Endothelial cell of umbilical vein (primary cell): Measurements from ENCODE around the gene GNAT1. TPM values are rescaled to one million over a fixed set of nuclear protein-coding genes. Genes with fewer than 3 reads are reported as not detected.
A peak's percentile ranks its signal among the peaks of the same experiment; 100 is the strongest.

Experiments
- BruUV-seq: library from RNA; stranded (reverse); fragments of 400-500 nt; replicated peaks from 2 replicates; lab custom pipeline; 2021; lab: Mats Ljungman, UMichigan
- CTCF ChIA-PET: fragments of 300-600, 350-600 bp; sonication (Branson Sonifier 250); formaldehyde crosslinking; loops from one replicate; lab custom pipeline; 2021; ENCODE audit warnings: antibody characterized with exemption, inconsistent platforms; lab: Charles Lee
- POLR2A ChIA-PET: fragments of 300-600, 350-600 bp; sonication (Branson Sonifier 250); formaldehyde crosslinking; loops from one replicate; lab custom pipeline; 2021; ENCODE audit warnings: antibody characterized with exemption, inconsistent platforms; lab: Charles Lee
- DNase-seq: peaks from one replicate; pipeline ENCODE4 v3.0.0-alpha.2; 2011; ENCODE audit warnings: low read depth, low spot score
- FAIRE-seq: peaks from 2 replicates; lab custom pipeline; 2011; peaks lifted over from hg19 to GRCh38; lab: Jason Lieb, UNC
- H2AFZ ChIP-seq: 2 replicates; pipeline ENCODE4 v1.6.0; 2012; ENCODE audit warnings: low read depth, low read length, control low read depth, inconsistent platforms
- H3K27ac ChIP-seq: 2 replicates; pipeline ENCODE4 v1.5.1; 2011; ENCODE audit warnings: low read depth, mild to moderate bottlenecking, control low read depth, low read length, moderate library complexity; ENCODE audit not compliant: insufficient read depth
- H3K27me3 ChIP-seq, 2 experiments: 2 replicates each; pipeline versions ENCODE4 v1.6.0 to v1.6.1; 2011; ENCODE audit warnings: low read length in 2 of 2, mixed read lengths in 1 of 2; ENCODE audit not compliant: control insufficient read depth in 2 of 2, insufficient read depth in 2 of 2
- H3K36me3 ChIP-seq, 2 experiments: 2 replicates in 1 of 2; 3 replicates in 1 of 2; pipeline ENCODE4 v1.5.1; 2011; ENCODE audit warnings: low read length in 2 of 2, mild to moderate bottlenecking in 1 of 2, moderate library complexity in 1 of 2; ENCODE audit not compliant: control insufficient read depth in 2 of 2, insufficient read depth in 2 of 2; ENCODE audit errors: extremely low read depth in 1 of 2
- H3K4me1 ChIP-seq: 3 replicates; pipeline ENCODE4 v1.5.1; 2011; ENCODE audit warnings: mild to moderate bottlenecking, low read length; ENCODE audit not compliant: control insufficient read depth, insufficient read depth; ENCODE audit errors: extremely low read depth
- H3K4me2 ChIP-seq: 2 replicates; pipeline ENCODE4 v1.6.1; 2011; ENCODE audit warnings: low read length, control low read depth, mixed read lengths; ENCODE audit not compliant: insufficient read depth
- H3K4me3 ChIP-seq, 3 experiments: fragments of 200-600 bp in 1 of 3; sonication (generic), shearing (Covaris generic) in 1 of 3; replicated peaks in 1 of 3; 2 replicates each; pipeline ENCODE4 v1.5.1; 2011 to 2016; ENCODE audit warnings: control low read depth in 3 of 3, low read length in 3 of 3, mild to moderate bottlenecking in 2 of 3, inconsistent platforms in 1 of 3, low read depth in 1 of 3, moderate library complexity in 1 of 3; ENCODE audit not compliant: insufficient read depth in 1 of 3
- H3K79me2 ChIP-seq: 2 replicates; pipeline ENCODE4 v1.6.0; 2012; ENCODE audit warnings: low read length, inconsistent platforms; ENCODE audit not compliant: control insufficient read depth, insufficient read depth
- H3K9ac ChIP-seq: replicated peaks from 2 replicates; pipeline ENCODE3; 2011; ENCODE audit warnings: low read length, control low read depth; ENCODE audit not compliant: insufficient read depth; ENCODE audit errors: extremely low read depth
- H3K9me1 ChIP-seq: replicated peaks from 3 replicates; pipeline ENCODE4 v1.6.0; 2011; ENCODE audit warnings: mild to moderate bottlenecking, low read length; ENCODE audit not compliant: control insufficient read depth, insufficient read depth; ENCODE audit errors: extremely low read depth
- H3K9me3 ChIP-seq: replicated peaks from 2 replicates; pipeline ENCODE4 v1.5.1; 2012; ENCODE audit warnings: low read length, inconsistent platforms; ENCODE audit not compliant: control insufficient read depth, insufficient read depth
- H4K20me1 ChIP-seq: replicated peaks from 2 replicates; pipeline ENCODE3; 2011; ENCODE audit warnings: mild to moderate bottlenecking, low read length; ENCODE audit not compliant: control insufficient read depth, insufficient read depth; ENCODE audit errors: extremely low read depth
- EZH2 ChIP-seq: IDR thresholded peaks from 2 replicates; pipeline ENCODE4 v1.6.1; 2012; ENCODE audit warnings: borderline replicate concordance, low read depth, mild to moderate bottlenecking, moderate library complexity, low read length, inconsistent platforms; ENCODE audit not compliant: severe bottlenecking
- FOS ChIP-seq: IDR thresholded peaks from 2 replicates; pipeline ENCODE4 v1.6.1; 2011; ENCODE audit warnings: mild to moderate bottlenecking, low read length, moderate library complexity, borderline replicate concordance; ENCODE audit not compliant: insufficient read depth
- GATA2 ChIP-seq: IDR thresholded peaks from 2 replicates; pipeline ENCODE4 v1.7.0; 2011; ENCODE audit warnings: low read depth, mild to moderate bottlenecking, moderate library complexity, mixed read lengths, low read length; ENCODE audit not compliant: insufficient read length, insufficient read depth
- JUN ChIP-seq: IDR thresholded peaks from 2 replicates; pipeline ENCODE4 v1.6.1; 2011; ENCODE audit warnings: borderline replicate concordance, low read depth; ENCODE audit not compliant: insufficient read length, insufficient read depth
- MYC ChIP-seq: IDR thresholded peaks from one replicate; pipeline ENCODE4 v1.6.1; 2011; ENCODE audit warnings: mild to moderate bottlenecking, low read depth, low read length
- POLR2A ChIP-seq: IDR thresholded peaks from 2 replicates; pipeline ENCODE4 v1.6.1; 2012; ENCODE audit warnings: low read depth, mild to moderate bottlenecking, control low read depth, low read length
- POLR2AphosphoS5 ChIP-seq: IDR thresholded peaks from 2 replicates; pipeline ENCODE4 v1.6.1; 2012; ENCODE audit warnings: low read depth, mild to moderate bottlenecking, control low read depth, low read length, moderate library complexity; ENCODE audit not compliant: insufficient read depth
- dilution Hi-C: fragments of 300-500 bp; cut with MboI; formaldehyde crosslinking; loops from one replicate; pipeline ENCODE4 v1.15.0; 2019; ENCODE audit warnings: low sequenced_read_pairs; ENCODE audit not compliant: extremely low pct_ligation_motif_present
- intact Hi-C: fragments of 100-400 bp; cut with micrococcal nuclease; formaldehyde crosslinking; loops from one replicate; pipeline ENCODE4 v1.10.0; 2022
- polyA plus RNA-seq, 4 experiments: library from polyadenylated mRNA; depleted of rRNA in 3 of 4; stranded (reverse) in 3 of 4; unstranded in 1 of 4; fragments of >200 nt; gene quantifications; 2 replicates each; pipeline versions ENCODE4 v1.2.1 to v1.2.3, GENCODE V29; 2011 to 2012; ENCODE audit warnings: missing spikeins in 1 of 4
- total RNA-seq: library from RNA; stranded (reverse); gene quantifications from 2 replicates; pipeline ENCODE4 v1.2.3, GENCODE V29; 2021
- TF ChIP-seq, protein P1 (sequence below), 2 donors: IDR thresholded peaks; 1 replicate in 1 of 2; 2 replicates in 1 of 2; pipeline ENCODE4 v1.5.1; 2011; ENCODE audit warnings: low read length in 2 of 2, mild to moderate bottlenecking in 2 of 2, moderate library complexity in 2 of 2, control low read depth in 1 of 2, inconsistent platforms in 1 of 2, low read depth in 1 of 2; ENCODE audit not compliant: insufficient read depth in 1 of 2; ENCODE audit errors: extremely low read depth in 1 of 2
- TF ChIP-seq, protein P2 (sequence below): IDR thresholded peaks from 2 replicates; pipeline ENCODE4 v1.6.1; 2011; ENCODE audit not compliant: insufficient read depth, insufficient read length

The GNAT1 gene
- total and polyA plus RNA-seq, 2 donors (not counting 3 experiments of a cell fraction or from before 2014, with no cell fraction given) = 0.77 TPM; not detected in 1

DNA sequence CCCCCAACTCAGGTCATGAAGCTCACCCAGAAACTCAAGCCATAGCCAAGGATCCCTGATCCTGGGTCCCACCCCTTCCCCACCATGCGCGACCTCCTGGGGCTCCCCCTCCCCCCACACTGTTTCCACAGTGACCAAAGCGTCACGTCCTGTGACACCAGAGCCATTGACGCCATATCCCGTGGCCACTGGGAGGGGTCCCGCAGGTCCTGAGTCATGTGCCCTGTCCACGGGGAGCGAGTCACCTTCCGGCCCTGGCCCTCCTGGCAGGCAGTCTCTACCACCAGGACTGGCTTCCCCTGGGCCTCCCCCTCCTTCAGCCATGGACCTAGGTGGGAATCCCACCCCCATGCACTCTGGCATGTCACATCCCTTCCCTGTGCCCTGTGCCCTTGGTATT, 20.7 kb upstream of the GNAT1 start:
- ChIA-PET POLR2A (no interaction called here), CTCF (interaction anchor here (1.4 kb wide), 1 partner anchor 12 kb away, joined by 3 read pairs; no protein-coding TSS in a partner anchor)
- Histone ChIP-seq H2AFZ (no peak overlapping the region), H3K79me2 (peaks cover 51% of the 10 kb centered on the region), H3K4me3 (no peak overlapping the region), H3K9me3 (no peaks in the 10 kb centered on the region), H3K27me3 (no peaks in the 10 kb centered on the region), H3K36me3 (peaks cover 0 to 19% of the 10 kb centered on the region in 2 experiments), H3K4me1 (peaks cover 57% of the 10 kb centered on the region), H3K9ac (peak overlapping the region; percentile 72), H3K4me2 (peak overlapping the region; percentile 23), H3K27ac (peak overlapping the region; percentile 99), H3K9me1 (no peaks in the 10 kb centered on the region), H4K20me1 (no peaks in the 10 kb centered on the region)
- DNase-seq (peak; percentile 90), FAIRE-seq (peak; percentile 92)
- dilution Hi-C loops = no loop called here
- intact Hi-C loops = loop anchor here (2.0 kb wide), 1 partner anchor 18 kb away; no protein-coding TSS in a partner anchor
- BruUV-seq = no TSS peak
- no peak for TF ChIP-seq MYC
- TF ChIP-seq, protein P1, sequence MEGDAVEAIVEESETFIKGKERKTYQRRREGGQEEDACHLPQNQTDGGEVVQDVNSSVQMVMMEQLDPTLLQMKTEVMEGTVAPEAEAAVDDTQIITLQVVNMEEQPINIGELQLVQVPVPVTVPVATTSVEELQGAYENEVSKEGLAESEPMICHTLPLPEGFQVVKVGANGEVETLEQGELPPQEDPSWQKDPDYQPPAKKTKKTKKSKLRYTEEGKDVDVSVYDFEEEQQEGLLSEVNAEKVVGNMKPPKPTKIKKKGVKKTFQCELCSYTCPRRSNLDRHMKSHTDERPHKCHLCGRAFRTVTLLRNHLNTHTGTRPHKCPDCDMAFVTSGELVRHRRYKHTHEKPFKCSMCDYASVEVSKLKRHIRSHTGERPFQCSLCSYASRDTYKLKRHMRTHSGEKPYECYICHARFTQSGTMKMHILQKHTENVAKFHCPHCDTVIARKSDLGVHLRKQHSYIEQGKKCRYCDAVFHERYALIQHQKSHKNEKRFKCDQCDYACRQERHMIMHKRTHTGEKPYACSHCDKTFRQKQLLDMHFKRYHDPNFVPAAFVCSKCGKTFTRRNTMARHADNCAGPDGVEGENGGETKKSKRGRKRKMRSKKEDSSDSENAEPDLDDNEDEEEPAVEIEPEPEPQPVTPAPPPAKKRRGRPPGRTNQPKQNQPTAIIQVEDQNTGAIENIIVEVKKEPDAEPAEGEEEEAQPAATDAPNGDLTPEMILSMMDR (IDR thresholded peaks at IDR 0.05; ENCODE audit: extremely low read depth in 1 of 2, insufficient read depth in 1 of 2, low read depth in 1 of 2, low read length in 2 of 2) = no peak
- peak; percentile 10 for TF ChIP-seq GATA2
- peak; percentile 91 for TF ChIP-seq FOS
- peak; percentile 60 for TF ChIP-seq POLR2A
- TF ChIP-seq JUN = peak; percentile 64
- TF ChIP-seq, protein P2, sequence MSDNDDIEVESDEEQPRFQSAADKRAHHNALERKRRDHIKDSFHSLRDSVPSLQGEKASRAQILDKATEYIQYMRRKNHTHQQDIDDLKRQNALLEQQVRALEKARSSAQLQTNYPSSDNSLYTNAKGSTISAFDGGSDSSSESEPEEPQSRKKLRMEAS = peak; percentile 80
- TF ChIP-seq POLR2AphosphoS5 = peak; percentile 80
- TF ChIP-seq EZH2 = no peak
